Middle frontal gyrus (tissue), 1 donor: ENCODE data around the gene OTOG.

Experiments
- DNase-seq: peaks from one replicate; pipeline ENCODE4 v3.0.0-alpha.2; 2015; ENCODE audit warnings: low spot score; ENCODE audit errors: extremely low spot score

OTOG gene

GRCh38 chr11:17517186-17517585 lies 29.9 kb upstream of the OTOG start:
- DNase-seq = no peak

GRCh38 chr11:17518366-17518765 lies 28.7 kb upstream of the OTOG start:
- DNase-seq = no peak

- DNase-seq = no peak
Measured at GRCh38 chr11:17519061-17519885, 27.8 kb upstream of the OTOG start.

GRCh38 chr11:17521106-17521900 lies 25.8 kb upstream of the OTOG start:
- DNase-seq = no peak

GRCh38 chr11:17522655-17523054 lies 24.4 kb upstream of the OTOG start:
- no peak for DNase-seq

- no peak for DNase-seq
Measured at GRCh38 chr11:17524221-17524620, 22.8 kb upstream of the OTOG start.

GRCh38 chr11:17525570-17525969 lies 21.5 kb upstream of the OTOG start:
- DNase-seq = no peak

- DNase-seq = no peak
Measured at GRCh38 chr11:17526326-17526725, 20.7 kb upstream of the OTOG start.

- DNase-seq = no peak
Measured at GRCh38 chr11:17526931-17527627, 20.0 kb upstream of the OTOG start.

GRCh38 chr11:17527628-17527995 lies 19.4 kb upstream of the OTOG start:
- no peak for DNase-seq

GRCh38 chr11:17528181-17528691 lies 18.8 kb upstream of the OTOG start:
- DNase-seq = peak; percentile 33

- DNase-seq = no peak
Measured at GRCh38 chr11:17528906-17529843, 17.9 kb upstream of the OTOG start.

- DNase-seq = no peak
Measured at GRCh38 chr11:17529844-17530185, 17.2 kb upstream of the OTOG start.

GRCh38 chr11:17531071-17531600 lies 15.9 kb upstream of the OTOG start:
- DNase-seq = no peak

- DNase-seq = peak; percentile 14
Measured at GRCh38 chr11:17531636-17532113, 15.4 kb upstream of the OTOG start.

- DNase-seq = no peak
Measured at GRCh38 chr11:17532784-17533183, 14.3 kb upstream of the OTOG start.

- no peak for DNase-seq
Measured at GRCh38 chr11:17533341-17533740, 13.7 kb upstream of the OTOG start.

GRCh38 chr11:17533778-17534415 lies 13.2 kb upstream of the OTOG start:
- DNase-seq = no peak

- DNase-seq = no peak
Measured at GRCh38 chr11:17535488-17535887, 11.6 kb upstream of the OTOG start.

- DNase-seq = no peak
Measured at GRCh38 chr11:17537261-17537660, 9.8 kb upstream of the OTOG start.
